Hematopoietic multipotent progenitor cell treated with erythropoietin and hydrocortisone succinate and interleukin-3 and kit ligand, for 4 days (in vitro differentiated cells): ENCODE data around the gene APOBEC3A.

Source experiments
- DNase-seq: peaks from one replicate; pipeline ENCODE4 v3.0.0-alpha.2; 2015

Gene APOBEC3A

GRCh38 chr22:38957046-38957770, at the start of gene APOBEC3A:
TSS of gene APOBEC3A (plus strand) at chr22:38957609. CDS start at chr22:38957692, 83 bp downstream.
- DNase-seq, result peak; percentile 74

- DNase-seq, result no peak
These were observed 49.6 kb upstream of the APOBEC3A start for GRCh38 chr22:38907767-38908166.

- DNase-seq, result no peak
These were observed 46.0 kb upstream of the APOBEC3A start for GRCh38 chr22:38911434-38911833.

DNA sequence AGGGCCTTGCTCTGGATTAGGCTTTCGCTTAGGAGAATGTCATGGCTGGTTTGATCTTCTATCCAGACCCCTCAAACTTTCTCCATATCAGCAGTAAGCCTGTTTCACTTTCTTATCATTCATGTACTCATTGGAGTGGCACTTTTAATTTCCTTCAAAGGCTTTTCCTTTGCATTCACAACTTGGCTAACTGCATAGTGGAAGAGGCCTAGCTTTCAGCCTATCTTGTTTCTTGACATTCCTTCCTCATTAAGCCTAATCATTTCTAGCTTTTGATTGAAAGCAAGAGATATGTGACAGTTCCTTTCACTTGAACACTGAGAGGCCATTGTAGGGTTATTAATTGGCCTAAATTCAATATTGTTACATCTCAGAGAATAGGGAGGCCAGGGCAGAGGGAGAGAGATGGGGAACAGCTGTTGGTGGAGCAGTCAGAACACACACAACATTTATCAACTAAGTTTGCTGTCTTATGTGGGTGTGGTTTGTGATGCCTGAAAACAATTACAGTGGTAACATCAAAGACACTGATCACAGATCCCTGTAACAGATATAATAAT, 37.7 kb upstream of the APOBEC3A start:
- no peak for DNase-seq

- DNase-seq, result no peak
These were observed 36.3 kb upstream of the APOBEC3A start for GRCh38 chr22:38921120-38921519.

DNA sequence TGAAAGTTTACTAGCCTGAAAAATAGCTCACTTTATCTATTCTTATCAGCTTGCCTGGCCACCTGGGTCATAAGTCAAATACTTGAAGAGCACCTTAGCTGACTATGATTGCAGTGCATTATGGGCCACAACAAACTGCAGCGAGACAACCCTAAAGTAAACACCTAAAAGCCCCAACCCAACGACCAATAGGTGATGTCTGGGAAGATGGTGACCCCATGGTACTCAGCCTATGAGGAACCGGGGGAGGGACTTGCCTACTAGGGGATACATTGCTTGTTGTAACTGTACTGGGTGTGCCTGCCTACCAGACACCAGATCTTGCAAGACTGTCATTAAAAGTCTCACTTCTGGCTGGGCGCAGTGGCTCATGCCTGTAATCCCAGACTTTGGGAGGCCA, 35.6 kb upstream of the APOBEC3A start:
- DNase-seq, result no peak

DNA sequence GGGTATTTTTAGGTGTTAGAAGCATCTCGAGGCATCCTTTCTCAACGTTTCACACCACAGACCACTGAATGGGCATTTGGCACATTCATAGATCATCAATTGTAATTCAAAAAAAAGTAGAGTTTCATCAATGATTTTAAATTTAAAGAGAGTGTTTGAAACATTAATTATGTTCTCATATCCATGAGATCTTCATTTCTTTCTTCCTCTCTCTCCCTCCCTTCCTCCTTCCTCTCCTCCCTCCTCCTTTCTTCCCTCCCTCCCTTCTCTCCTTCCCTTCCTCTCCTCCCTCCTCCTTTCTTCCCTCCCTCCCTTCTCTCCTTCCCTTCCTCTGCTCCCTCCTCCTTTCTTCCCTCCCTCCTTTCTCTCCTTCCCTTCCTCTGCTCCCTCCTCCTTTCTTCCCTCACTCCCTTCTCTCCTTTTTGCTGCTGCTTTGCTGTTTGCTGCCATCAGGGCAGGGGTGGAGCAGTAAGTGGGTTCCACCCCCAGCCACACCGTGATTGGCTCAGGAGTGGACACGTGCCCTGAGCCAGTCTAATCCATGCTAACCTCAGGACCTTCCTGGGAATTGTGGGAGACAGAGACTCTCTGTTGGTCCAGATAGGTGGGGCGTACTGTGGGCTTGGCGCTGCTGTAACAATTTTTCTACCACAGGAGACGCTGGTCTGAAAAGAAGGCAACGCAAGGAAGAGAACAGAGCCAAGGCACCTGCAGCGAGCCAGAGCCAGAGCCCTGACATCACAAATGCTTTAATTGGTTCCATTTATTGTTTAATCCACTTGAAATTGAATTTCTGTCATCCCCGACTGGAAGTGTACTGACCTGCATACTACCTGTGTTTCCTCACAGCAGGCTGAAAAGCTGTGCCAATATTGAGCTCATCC, 33.7 kb upstream of the APOBEC3A start:
- peak; percentile 13 for DNase-seq

DNA sequence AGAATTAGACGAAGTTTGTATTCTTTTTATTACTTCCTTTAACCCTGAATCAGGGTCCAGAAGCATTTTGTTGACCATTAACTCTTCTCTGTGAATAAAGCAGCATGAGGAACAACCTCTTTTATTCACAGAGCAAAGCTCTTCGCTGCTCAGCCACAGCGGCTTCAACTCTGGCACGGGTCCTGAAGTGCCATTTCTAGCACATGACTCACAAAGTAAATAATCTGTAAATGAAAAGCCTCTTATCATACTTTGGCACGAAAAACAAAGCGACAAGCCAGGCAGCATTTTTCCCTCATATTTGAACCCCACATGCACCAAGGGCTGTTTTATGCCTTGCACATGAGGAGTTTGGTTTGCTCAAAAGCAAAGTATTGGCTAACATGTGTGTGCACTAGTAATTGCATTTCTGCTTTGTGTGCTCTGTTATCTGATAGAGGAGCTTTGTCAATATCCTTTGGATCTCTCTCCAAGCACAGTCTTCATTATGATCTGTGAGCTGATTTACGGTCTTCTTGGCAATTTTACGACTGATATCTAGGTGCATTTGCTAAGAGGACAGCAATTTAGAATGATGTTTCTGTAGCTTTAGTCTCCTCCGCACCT, 33.0 kb upstream of the APOBEC3A start:
- peak; percentile 54 for DNase-seq

GRCh38 chr22:38925571-38926041, 31.8 kb upstream of the APOBEC3A start:
- no peak for DNase-seq

DNA sequence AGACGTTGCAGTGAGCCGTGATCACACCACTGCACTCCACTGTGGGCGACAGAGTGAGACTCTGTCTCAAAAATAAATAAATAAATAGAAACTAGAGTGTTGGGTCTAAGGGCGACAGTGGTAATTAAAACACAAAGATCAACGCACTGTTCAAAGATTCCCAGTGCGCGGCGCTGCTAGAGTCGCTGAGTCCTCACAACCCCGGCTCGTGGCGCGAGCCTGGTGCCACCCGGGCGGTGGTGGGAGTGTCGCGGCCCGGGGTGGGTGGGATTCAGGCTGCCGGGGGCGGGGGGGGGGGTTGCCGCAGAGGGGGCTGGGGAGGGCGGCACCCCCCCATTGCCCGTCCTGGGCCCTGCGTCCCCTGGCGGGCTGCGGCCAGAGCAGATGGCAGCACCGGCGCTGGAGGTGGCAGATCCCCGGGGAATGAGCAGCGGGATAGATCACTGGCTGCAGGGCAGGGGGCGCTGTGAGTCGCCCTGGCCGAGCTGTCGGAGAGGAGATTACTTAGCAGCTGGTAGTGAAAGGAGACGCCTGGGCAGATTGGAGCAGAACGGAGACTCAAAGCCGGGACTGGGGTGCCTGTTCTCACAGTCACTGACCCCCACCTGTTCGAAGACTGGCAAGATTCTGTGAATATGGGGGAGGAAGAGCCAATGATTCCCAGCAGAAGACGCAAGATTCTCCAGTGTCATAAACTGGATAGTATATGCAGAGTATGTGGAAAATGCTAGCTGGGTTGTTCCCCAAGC, 30.2 kb upstream of the APOBEC3A start:
- DNase-seq, result peak; percentile 78

DNA sequence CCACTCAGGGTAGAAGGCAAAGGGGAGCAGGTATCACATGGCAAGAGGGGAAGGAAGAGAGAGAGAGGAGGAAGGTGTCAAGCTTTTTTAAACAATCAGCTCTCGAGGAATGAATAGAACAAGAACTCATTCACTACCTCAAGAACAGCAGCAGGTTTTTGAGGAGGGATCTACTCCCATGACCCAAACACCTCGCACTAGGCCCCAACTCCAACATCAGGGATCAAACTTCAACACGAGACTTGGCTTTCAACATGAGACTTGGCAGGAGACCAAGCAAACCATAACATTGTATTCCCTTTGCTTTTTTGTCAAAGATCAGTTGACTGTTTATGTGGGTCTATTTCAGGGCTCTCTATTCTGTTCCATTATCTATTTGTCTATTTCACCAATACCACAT, 26.9 kb upstream of the APOBEC3A start:
- no peak for DNase-seq

DNA sequence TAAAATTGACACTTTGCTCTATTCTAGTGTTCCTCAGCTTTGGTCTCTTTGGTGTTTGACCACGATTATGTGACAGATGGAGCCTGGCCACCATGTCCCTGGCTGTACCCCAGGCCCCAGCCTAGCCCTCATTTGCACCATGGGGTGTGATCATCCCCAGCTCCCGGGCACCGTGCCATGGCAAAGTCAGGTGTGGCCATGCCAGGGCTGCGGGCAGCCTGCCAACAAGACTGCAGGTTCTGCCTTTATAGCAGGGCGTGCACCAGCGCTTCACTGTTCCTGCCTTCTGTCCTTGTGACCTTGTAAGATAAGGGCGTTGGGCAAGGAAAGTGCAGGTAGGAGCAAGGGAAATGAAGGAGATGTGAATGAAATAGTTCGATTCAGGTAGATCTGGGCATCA, 22.4 kb upstream of the APOBEC3A start:
- DNase-seq, result peak; percentile 42

DNA sequence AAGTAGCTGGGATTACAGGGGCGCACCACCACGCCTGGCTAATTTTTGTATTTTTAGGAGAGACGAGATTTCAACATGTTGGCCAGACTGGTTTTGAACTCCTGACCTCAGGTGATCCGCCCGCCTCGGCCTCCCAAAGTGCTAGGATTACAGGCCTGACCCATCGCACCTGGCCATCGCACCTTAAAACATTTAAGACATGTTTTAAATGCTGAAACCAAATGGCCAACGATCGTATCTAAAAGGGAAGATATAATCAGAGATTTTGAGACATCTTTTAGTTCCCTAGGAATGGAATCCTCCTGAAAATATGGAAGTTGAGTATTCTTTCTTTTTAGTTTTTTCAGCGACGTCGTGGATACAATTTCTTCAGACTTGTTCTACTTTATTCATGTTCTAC, 21.8 kb upstream of the APOBEC3A start:
- DNase-seq, result no peak

GRCh38 chr22:38936562-38936961, 20.8 kb upstream of the APOBEC3A start:
- DNase-seq, result no peak

GRCh38 chr22:38937036-38937435, 20.4 kb upstream of the APOBEC3A start:
- no peak for DNase-seq

GRCh38 chr22:38937541-38937940, 19.9 kb upstream of the APOBEC3A start:
- no peak for DNase-seq

GRCh38 chr22:38938221-38938620, 19.2 kb upstream of the APOBEC3A start:
- no peak for DNase-seq

DNA sequence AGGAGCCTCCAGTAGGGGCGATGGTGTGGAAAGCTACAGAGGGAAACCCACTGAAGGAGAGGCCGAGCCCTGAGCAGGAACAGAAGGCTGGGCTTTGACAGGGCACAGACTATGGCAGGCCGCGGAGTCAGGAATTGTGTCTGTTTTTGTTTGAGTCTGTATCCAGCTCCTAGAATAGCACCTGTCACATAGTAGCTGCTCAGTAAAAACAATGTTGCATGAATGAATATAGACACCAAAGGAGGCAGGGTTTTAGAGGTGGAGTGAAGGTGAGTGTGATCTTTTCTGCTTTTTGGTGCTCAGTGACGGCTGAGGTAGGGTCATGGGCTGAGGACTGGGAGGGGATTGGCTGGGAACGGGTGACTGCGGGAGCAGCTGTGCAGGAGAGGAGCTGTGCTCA, 18.5 kb upstream of the APOBEC3A start:
- no peak for DNase-seq

DNA sequence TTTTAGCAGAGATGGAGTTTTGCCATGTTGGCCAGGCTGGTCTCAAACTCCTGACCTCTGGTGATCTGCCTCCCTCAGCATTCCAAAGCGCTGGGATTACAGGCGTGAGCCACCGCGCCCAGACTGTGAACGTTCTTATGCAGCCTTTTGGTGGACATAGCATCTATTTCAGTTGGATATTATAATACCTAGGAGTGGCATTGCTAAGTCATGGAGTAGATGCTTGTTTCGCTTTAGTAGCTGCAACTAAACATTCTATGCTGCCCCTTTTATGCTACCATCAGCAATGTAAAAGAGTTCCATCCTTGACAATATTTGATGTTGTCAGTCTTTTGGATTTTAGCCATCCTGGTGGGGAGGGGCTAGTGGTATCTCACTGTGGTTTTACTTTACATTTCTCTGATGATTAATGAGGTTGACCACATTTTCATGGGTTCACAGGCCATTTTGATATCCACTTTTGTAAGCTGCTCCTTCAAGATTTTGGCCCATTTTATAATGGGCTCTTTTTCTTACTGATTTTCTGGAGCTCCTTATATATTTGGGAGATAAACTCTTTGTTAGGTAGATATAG, 16.5 kb upstream of the APOBEC3A start:
- peak; percentile 80 for DNase-seq

DNA sequence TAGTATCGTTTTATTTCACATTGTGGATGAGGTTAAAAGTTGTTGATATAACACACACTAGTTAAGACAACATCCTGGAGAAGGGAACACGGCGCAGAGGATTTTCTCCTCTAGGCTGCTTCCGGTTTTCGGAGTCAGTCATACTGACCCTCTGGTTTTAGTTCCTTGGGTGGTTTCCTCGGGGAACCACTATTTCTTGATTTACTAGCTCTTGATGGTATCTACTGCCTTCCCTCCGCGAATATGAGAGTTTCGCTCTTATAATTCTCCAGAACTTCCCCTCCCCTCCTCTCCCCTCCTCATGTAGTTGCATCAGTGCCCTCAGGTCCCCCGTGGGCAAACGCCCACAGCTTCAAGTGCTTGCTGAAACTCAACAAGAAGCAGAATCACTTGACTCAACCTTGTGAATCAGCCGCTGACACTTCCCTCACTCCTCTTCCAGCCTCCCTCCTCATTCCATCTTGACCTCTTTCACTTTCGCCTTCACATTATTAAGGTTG, 15.9 kb upstream of the APOBEC3A start:
- DNase-seq, result peak; percentile 53

- DNase-seq, result no peak
These were observed 14.7 kb upstream of the APOBEC3A start for GRCh38 chr22:38942702-38943101.

DNA sequence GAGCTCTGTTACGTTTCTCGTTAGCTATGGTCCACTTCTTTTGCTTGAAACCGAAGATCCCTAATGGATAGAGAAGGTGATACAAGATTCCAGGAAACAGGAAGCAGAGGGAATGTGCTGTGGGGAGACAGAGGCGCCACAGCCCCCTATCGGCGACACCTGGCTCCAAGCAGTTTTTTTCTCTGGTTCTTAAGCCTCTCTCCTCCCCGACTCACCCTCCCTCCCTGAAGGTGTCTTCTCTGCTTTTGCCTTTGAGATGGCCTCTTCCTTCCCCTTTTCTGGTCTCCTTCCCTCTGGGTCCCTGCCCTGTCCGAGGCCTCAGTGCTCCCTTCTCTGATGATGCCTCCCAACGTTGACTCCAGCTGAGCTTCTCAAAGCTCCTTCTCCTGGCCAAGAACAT, 14.2 kb upstream of the APOBEC3A start:
- DNase-seq, result peak; percentile 44
